GM23338 (cell line): ENCODE results near the gene WIPF1. TPM values are rescaled to one million over a fixed set of nuclear protein-coding genes. Genes with fewer than 3 reads are reported as not detected.

Experiments used
- ATAC-seq: fragments of 200-7000 bp; cut with Tn5 transposase; 3 replicates; pipeline ENCODE4 v1.9.1; 2020
- DNase-seq: peaks from one replicate; pipeline ENCODE4 v3.0.0-alpha.2; 2015; ENCODE audit warnings: low spot score
- H2AFZ ChIP-seq: fragments of 200-600 bp; sonication (generic); 2 replicates; pipeline ENCODE4 v1.8.0; 2016; ENCODE audit warnings: antibody characterized with exemption, mild to moderate bottlenecking, moderate library complexity
- H3F3A ChIP-seq: fragments of 200-600 bp; sonication (generic); replicated peaks from 2 replicates; pipeline ENCODE4 v1.8.0; 2017; ENCODE audit warnings: antibody characterized with exemption, mixed run types, low read depth
- H3K27ac ChIP-seq: fragments of 200-600 bp; sonication (generic); 2 replicates; pipeline ENCODE4 v1.6.1; 2016; ENCODE audit warnings: low read depth
- H3K27me3 ChIP-seq: fragments of 200-600 bp; sonication (generic); 2 replicates; pipeline ENCODE4 v1.8.0; 2016; ENCODE audit warnings: mild to moderate bottlenecking, mixed run types, moderate library complexity; ENCODE audit not compliant: insufficient read depth
- H3K36me3 ChIP-seq: fragments of 200-600 bp; sonication (generic); 2 replicates; pipeline ENCODE4 v1.8.0; 2016; ENCODE audit warnings: mild to moderate bottlenecking; ENCODE audit not compliant: insufficient read depth
- H3K4me1 ChIP-seq: fragments of 200-600 bp; sonication (generic); 2 replicates; pipeline ENCODE4 v1.8.0; 2016; ENCODE audit warnings: mild to moderate bottlenecking, moderate library complexity; ENCODE audit not compliant: insufficient read depth
- H3K4me2 ChIP-seq: fragments of 200-600 bp; sonication (generic); 2 replicates; pipeline ENCODE4 v1.7.1; 2017; ENCODE audit warnings: mixed run types
- H3K4me3 ChIP-seq: fragments of 200-600 bp; sonication (generic); 2 replicates; pipeline ENCODE4 v1.6.1; 2016; ENCODE audit warnings: mixed run types
- H3K79me2 ChIP-seq: fragments of 200-600 bp; sonication (generic); replicated peaks from 2 replicates; pipeline ENCODE4 v1.8.0; 2017; ENCODE audit warnings: mild to moderate bottlenecking; ENCODE audit not compliant: insufficient read depth
- H3K9me2 ChIP-seq: fragments of 200-600 bp; sonication (generic); 2 replicates; pipeline ENCODE4 v1.8.0; 2017; ENCODE audit not compliant: insufficient read depth
- H4K20me1 ChIP-seq: fragments of 200-600 bp; sonication (generic); replicated peaks from 2 replicates; pipeline ENCODE4 v1.8.0; 2017; ENCODE audit warnings: mild to moderate bottlenecking; ENCODE audit not compliant: insufficient read depth
- H3K27ac Mint-ChIP-seq: 2 replicates; pipeline ENCODE4 v1.8.0; 2020; ENCODE audit warnings: inconsistent platforms, mild to moderate bottlenecking, moderate library complexity, mixed read lengths
- H3K27me3 Mint-ChIP-seq: 3 replicates; pipeline ENCODE4 v1.8.0; 2022; ENCODE audit warnings: low read depth, mild to moderate bottlenecking, moderate library complexity, mixed read lengths, inconsistent platforms; ENCODE audit not compliant: insufficient read depth, poor library complexity
- H3K36me3 Mint-ChIP-seq: 3 replicates; pipeline ENCODE4 v1.8.0; 2021; ENCODE audit warnings: low read depth, mild to moderate bottlenecking, inconsistent platforms, moderate library complexity, mixed read lengths
- H3K4me1 Mint-ChIP-seq: 3 replicates; pipeline ENCODE4 v1.8.0; 2020; ENCODE audit warnings: mild to moderate bottlenecking, inconsistent platforms, mixed read lengths
- H3K4me3 Mint-ChIP-seq: 3 replicates; pipeline ENCODE4 v1.8.0; 2021; ENCODE audit warnings: moderate library complexity, mild to moderate bottlenecking, inconsistent platforms, mixed read lengths
- H3K9me3 Mint-ChIP-seq: 3 replicates; pipeline ENCODE4 v1.8.0; 2020; ENCODE audit warnings: moderate library complexity, mild to moderate bottlenecking, inconsistent platforms, mixed read lengths
- CREB1 ChIP-seq: fragments of 250-450 bp; sonication (Bioruptor Pico); IDR thresholded peaks from 2 replicates; pipeline ENCODE4 v1.5.0; 2020; ENCODE audit warnings: low read depth, mild to moderate bottlenecking, moderate library complexity
- ETS1 ChIP-seq: IDR thresholded peaks from 2 replicates; pipeline ENCODE4 v1.6.1; 2016; ENCODE audit warnings: antibody characterized with exemption
- EZH2 ChIP-seq: fragments of 200-600 bp; sonication (generic); IDR thresholded peaks from one replicate; pipeline ENCODE4 v1.8.0; 2017; ENCODE audit warnings: antibody characterized with exemption, mild to moderate bottlenecking, low read depth; ENCODE audit not compliant: unreplicated experiment
- EZH2phosphoT487 ChIP-seq: fragments of 200-600 bp; sonication (generic); IDR thresholded peaks from one replicate; pipeline ENCODE4 v1.8.1; 2018; ENCODE audit warnings: antibody characterized with exemption; ENCODE audit not compliant: unreplicated experiment
- JUNB ChIP-seq: IDR thresholded peaks from one replicate; pipeline ENCODE4 v1.6.1; 2016; ENCODE audit warnings: antibody characterized with exemption; ENCODE audit not compliant: unreplicated experiment
- NANOG ChIP-seq: IDR thresholded peaks from 2 replicates; pipeline ENCODE4 v1.6.1; 2016; ENCODE audit warnings: antibody characterized with exemption, borderline replicate concordance
- POLR2AphosphoS5 ChIP-seq: IDR thresholded peaks from 2 replicates; pipeline ENCODE4 v1.6.1; 2016; ENCODE audit warnings: antibody characterized with exemption, low read depth
- REST ChIP-seq: IDR thresholded peaks from one replicate; pipeline ENCODE4 v1.6.1; 2018; ENCODE audit warnings: antibody characterized with exemption; ENCODE audit not compliant: unreplicated experiment
- STAT1 ChIP-seq: IDR thresholded peaks from one replicate; pipeline ENCODE4 v1.6.1; 2016; ENCODE audit warnings: antibody characterized with exemption; ENCODE audit not compliant: unreplicated experiment
- ZNF114 ChIP-seq: fragments of 250-450 bp; sonication (Bioruptor Pico); IDR thresholded peaks from 2 replicates; pipeline ENCODE4 v1.5.0; 2020; ENCODE audit warnings: mild to moderate bottlenecking, moderate library complexity
- ZNF331 ChIP-seq: fragments of 250-450 bp; sonication (Bioruptor Pico); IDR thresholded peaks from 2 replicates; pipeline ENCODE4 v1.5.0; 2020; ENCODE audit warnings: low read depth, mild to moderate bottlenecking, moderate library complexity
- polyA plus RNA-seq: library from polyadenylated mRNA; unstranded; fragments of >200 nt; fragmentation: Nextera tagmentation; extraction: Ambion mirVana; gene quantifications from 2 replicates; pipeline ENCODE4 v1.2.1, GENCODE V29; 2016
- total RNA-seq: library from RNA; depleted of rRNA; stranded (reverse); fragments of >200 nt; shearing (Covaris generic); gene quantifications from 2 replicates; pipeline ENCODE4 v1.2.3, GENCODE V29; 2014
- TF ChIP-seq, protein P1 (sequence below): fragments of 250-450 bp; sonication (Bioruptor Pico); IDR thresholded peaks from 2 replicates; pipeline ENCODE4 v1.5.0; 2020; ENCODE audit warnings: mild to moderate bottlenecking, moderate library complexity
- TF ChIP-seq, protein P2 (sequence below), 2 experiments: fragments of 200-600 bp in 1 of 2; sonication (generic) in 1 of 2; conservative IDR thresholded peaks; 2 replicates each; pipeline versions ENCODE4 v1.5.1 to v1.6.1; 2016 to 2017; ENCODE audit warnings: antibody characterized with exemption in 2 of 2, low read depth in 2 of 2, mild to moderate bottlenecking in 2 of 2, moderate library complexity in 1 of 2

WIPF1 gene
- total and polyA plus RNA-seq, 2 experiments from 2014 or later = 3.0 to 6.0 TPM

DNA sequence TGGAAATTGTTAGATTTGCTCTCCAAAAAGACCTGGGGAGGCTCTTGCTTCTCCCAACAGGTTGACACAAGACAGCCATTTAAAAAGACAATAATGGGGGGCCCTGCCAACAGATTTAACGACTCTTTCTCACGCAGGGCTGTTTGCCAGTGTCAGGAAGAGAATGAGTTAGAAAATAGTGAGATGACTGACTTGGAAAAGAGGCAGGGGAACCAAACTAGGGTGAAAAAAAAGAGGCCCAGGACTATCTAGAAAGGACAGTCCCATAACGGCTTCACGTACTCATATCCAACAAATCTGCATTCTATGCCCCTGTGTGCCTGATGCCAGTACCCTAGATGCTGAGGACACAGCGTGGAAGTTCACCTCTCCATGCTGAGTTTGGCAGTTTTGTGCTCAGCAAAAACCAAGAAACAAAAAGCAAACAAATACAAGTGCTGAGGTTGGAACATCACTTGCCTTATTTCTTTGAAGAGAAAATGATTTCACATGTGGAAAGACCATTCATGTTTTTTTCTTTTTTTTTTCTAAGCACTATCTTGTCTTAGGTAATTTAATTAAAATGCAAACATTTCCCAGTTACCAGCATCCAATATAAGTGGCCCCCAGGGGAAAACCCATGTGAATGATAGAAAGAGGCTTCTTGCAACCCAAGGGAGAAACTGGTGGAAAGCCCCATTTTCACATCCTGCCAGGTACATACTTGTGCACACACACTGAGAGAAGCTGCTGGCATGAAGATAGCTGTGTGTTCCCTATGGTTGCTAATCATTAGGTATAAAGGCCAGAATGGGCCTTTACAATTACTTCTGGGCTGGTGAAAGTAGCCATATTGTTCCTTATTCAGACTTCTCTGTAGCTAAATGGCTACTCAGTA, 10.6 kb upstream of the WIPF1 start:
- DNase-seq (no peak), ATAC-seq (no peak)
- TF ChIP-seq POLR2AphosphoS5 (no peak), CREB1 (no peak), NANOG (no peak), ETS1 (no peak), ZNF331 (CRISPR knock-in tag) (no peak), EZH2 (no peak), JUNB (no peak), REST (no peak), ZNF114 (no peak), STAT1 (no peak), EZH2phosphoT487 (no peak)
- TF ChIP-seq, protein P1, sequence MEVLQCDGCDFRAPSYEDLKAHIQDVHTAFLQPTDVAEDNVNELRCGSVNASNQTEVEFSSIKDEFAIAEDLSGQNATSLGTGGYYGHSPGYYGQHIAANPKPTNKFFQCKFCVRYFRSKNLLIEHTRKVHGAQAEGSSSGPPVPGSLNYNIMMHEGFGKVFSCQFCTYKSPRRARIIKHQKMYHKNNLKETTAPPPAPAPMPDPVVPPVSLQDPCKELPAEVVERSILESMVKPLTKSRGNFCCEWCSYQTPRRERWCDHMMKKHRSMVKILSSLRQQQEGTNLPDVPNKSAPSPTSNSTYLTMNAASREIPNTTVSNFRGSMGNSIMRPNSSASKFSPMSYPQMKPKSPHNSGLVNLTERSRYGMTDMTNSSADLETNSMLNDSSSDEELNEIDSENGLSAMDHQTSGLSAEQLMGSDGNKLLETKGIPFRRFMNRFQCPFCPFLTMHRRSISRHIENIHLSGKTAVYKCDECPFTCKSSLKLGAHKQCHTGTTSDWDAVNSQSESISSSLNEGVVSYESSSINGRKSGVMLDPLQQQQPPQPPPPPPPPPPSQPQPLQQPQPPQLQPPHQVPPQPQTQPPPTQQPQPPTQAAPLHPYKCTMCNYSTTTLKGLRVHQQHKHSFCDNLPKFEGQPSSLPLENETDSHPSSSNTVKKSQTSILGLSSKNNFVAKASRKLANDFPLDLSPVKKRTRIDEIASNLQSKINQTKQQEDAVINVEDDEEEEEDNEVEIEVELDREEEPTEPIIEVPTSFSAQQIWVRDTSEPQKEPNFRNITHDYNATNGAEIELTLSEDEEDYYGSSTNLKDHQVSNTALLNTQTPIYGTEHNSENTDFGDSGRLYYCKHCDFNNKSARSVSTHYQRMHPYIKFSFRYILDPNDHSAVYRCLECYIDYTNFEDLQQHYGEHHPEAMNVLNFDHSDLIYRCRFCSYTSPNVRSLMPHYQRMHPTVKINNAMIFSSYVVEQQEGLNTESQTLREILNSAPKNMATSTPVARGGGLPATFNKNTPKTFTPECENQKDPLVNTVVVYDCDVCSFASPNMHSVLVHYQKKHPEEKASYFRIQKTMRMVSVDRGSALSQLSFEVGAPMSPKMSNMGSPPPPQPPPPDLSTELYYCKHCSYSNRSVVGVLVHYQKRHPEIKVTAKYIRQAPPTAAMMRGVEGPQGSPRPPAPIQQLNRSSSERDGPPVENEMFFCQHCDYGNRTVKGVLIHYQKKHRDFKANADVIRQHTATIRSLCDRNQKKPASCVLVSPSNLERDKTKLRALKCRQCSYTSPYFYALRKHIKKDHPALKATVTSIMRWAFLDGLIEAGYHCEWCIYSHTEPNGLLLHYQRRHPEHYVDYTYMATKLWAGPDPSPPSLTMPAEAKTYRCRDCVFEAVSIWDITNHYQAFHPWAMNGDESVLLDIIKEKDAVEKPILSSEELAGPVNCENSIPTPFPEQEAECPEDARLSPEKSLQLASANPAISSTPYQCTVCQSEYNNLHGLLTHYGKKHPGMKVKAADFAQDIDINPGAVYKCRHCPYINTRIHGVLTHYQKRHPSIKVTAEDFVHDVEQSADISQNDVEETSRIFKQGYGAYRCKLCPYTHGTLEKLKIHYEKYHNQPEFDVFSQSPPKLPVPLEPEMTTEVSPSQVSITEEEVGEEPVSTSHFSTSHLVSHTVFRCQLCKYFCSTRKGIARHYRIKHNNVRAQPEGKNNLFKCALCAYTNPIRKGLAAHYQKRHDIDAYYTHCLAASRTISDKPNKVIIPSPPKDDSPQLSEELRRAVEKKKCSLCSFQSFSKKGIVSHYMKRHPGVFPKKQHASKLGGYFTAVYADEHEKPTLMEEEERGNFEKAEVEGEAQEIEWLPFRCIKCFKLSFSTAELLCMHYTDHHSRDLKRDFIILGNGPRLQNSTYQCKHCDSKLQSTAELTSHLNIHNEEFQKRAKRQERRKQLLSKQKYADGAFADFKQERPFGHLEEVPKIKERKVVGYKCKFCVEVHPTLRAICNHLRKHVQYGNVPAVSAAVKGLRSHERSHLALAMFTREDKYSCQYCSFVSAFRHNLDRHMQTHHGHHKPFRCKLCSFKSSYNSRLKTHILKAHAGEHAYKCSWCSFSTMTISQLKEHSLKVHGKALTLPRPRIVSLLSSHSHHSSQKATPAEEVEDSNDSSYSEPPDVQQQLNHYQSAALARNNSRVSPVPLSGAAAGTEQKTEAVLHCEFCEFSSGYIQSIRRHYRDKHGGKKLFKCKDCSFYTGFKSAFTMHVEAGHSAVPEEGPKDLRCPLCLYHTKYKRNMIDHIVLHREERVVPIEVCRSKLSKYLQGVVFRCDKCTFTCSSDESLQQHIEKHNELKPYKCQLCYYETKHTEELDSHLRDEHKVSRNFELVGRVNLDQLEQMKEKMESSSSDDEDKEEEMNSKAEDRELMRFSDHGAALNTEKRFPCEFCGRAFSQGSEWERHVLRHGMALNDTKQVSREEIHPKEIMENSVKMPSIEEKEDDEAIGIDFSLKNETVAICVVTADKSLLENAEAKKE (CRISPR knock-in tag) = no peak
- TF ChIP-seq, protein P2, sequence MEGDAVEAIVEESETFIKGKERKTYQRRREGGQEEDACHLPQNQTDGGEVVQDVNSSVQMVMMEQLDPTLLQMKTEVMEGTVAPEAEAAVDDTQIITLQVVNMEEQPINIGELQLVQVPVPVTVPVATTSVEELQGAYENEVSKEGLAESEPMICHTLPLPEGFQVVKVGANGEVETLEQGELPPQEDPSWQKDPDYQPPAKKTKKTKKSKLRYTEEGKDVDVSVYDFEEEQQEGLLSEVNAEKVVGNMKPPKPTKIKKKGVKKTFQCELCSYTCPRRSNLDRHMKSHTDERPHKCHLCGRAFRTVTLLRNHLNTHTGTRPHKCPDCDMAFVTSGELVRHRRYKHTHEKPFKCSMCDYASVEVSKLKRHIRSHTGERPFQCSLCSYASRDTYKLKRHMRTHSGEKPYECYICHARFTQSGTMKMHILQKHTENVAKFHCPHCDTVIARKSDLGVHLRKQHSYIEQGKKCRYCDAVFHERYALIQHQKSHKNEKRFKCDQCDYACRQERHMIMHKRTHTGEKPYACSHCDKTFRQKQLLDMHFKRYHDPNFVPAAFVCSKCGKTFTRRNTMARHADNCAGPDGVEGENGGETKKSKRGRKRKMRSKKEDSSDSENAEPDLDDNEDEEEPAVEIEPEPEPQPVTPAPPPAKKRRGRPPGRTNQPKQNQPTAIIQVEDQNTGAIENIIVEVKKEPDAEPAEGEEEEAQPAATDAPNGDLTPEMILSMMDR (conservative IDR thresholded peaks at IDR 0.05; ENCODE audit: low read depth in 2 of 2) = no peak
- H3F3A ChIP-seq = no peaks in the 10 kb centered on the region
- H3K4me2 ChIP-seq = no peak overlapping the region
- H2AFZ ChIP-seq = no peak overlapping the region
- H3K4me1 ChIP-seq = no peaks in the 10 kb centered on the region
- no peaks in the 10 kb centered on the region for H4K20me1 ChIP-seq
- Mint-ChIP-seq H3K27me3 (no peaks in the 10 kb centered on the region), H3K27ac (no peak overlapping the region), H3K4me1 (no peaks in the 10 kb centered on the region), H3K36me3 (no peaks in the 10 kb centered on the region), H3K9me3 (no peaks in the 10 kb centered on the region), H3K4me3 (no peak overlapping the region)
- H3K79me2 ChIP-seq = no peaks in the 10 kb centered on the region
- peaks cover 4% of the 10 kb centered on the region; the same call in 1 of the 2 replicates for H3K9me2 ChIP-seq
- H3K36me3 ChIP-seq = no peaks in the 10 kb centered on the region
- no peak overlapping the region for H3K27ac ChIP-seq
- no peak overlapping the region for H3K4me3 ChIP-seq
- no peaks in the 10 kb centered on the region for H3K27me3 ChIP-seq
